HG03571 (cell line): ENCODE results near the gene RTP2.
"Not testable (repeated sequence)": the region's sequence is repeated elsewhere in the genome, so short reads cannot be mapped to it uniquely, and the experiment has no call there.

Experiments used
- ATAC-seq: cut with Tn5 transposase; IDR thresholded peaks from one replicate; pipeline ENCODE4 v1.9.1; 2021; ENCODE audit not compliant: unreplicated experiment

The RTP2 gene

DNA sequence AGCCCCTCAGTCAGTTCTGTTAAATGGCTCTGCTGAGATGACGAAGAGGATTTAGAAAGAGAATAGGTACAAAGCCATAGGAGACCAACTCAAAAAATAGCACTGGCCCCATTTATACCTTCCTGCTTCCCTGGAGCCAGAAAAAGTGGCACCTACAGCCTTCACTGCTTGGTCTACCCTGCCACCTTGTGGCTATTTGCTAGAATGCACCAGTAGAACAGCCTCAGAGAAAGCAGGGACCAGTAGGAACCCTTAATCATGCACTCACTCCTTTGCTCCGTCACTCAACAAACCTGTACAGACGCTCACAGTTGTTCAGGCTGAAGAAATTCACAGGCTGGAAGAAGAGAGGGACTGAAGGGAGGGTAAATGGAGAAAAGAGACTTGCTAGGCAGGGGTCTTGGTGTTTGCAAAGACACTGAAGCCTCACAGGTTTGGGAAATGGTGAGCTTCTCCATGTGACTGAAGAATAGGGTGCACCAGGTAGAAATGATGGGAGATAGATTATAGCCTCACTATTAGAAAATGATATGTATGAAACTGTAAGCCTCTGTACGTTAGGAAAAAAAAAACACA, 12.1 kb upstream of the RTP2 start:
- ATAC-seq: peak; percentile 81

DNA sequence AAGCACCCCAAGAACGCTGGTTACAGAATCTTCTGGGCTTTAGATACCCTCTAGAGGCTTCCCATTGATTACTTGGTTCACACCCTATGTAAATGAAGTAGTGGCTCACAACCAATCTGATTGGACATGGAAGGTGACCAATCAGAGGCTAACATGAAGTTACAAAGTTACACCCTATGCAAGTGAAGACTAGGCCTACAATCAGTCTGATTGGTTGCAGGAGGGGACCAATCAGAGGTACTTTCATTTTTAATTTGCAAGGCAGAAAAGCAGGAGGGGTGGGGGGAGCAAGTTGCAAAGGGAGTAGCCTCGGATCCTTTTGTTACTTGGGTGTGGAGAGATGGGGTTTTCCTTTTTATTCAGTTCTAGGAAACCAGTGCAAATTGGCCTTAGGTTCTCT, 11.1 kb upstream of the RTP2 start:
- ATAC-seq: no peak

DNA sequence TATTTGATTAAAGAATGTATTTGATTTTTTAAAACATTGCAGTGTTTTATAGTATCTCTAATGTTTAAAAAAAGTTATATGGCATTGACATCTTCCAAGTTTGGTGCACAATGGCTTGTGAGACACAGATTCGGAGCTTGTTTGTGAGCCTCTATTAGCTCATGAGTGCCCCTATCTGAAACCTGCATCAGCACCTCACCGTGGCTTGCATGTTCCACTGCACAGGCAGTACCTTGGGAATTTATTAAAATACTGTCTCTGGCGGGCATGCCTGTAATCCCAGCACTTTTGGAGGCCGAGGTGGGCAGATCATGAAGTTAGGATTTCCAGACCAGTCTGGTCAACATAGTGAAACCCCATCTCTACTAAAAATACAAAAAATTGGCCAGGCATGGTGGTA, 6.8 kb upstream of the RTP2 start:
- ATAC-seq: no peak

DNA sequence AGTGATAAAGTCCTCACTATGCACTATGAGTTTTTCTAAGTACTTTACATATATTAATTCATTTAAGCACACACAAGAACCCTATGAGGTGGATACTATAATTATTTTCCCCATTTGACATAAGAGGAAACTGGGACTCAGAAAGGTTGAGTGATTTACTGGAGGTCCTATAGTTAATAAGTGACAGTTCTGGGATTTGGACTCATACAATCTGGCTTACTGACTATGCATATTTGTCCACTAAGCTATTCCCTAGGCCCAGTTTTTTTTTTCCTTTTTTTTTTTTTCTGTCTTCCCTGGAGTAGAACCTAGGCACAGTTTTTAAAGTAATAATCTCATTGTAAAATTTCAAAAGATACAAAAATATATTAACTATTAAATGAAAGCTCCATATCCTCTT, 6.3 kb upstream of the RTP2 start:
- no peak for ATAC-seq

DNA sequence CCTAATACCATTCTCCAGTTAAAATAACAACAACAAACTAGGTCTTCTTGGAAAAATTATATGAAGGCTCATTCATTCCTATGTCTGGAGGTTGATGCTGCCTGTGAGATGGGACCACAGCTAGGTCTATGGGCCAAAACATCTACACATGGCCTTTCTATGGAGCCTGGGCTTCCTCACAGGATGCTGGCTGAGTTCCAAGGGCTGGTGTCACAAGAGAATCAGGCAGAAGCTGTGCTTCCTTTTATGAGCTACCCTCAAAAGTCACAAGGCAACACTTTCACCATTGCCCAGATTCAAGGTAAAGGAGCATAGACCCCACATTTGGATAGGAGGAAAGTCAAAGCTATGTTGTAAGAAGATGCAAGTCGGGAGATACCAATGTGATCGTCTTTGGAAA, 4.6 kb upstream of the RTP2 start:
- no peak for ATAC-seq

DNA sequence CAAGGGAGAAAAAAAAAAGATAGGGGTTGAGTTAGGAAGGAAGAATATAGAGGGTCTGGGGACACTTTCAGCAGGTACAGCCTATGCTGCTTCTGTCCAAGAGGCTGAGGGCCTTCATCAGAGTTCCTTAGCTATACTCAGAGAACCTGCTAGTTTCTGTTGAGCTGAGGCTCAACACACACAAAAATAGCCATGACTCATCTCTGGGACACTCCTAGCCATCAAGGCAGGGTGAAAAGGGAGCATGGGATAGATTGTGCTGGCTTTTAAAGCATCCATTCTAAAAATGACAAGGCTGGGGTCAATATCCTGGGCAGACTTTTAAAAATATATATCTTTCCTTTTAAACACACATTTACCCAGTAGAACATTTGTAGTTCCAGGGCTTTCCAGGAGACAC, 2.8 kb upstream of the RTP2 start:
- no peak for ATAC-seq

DNA sequence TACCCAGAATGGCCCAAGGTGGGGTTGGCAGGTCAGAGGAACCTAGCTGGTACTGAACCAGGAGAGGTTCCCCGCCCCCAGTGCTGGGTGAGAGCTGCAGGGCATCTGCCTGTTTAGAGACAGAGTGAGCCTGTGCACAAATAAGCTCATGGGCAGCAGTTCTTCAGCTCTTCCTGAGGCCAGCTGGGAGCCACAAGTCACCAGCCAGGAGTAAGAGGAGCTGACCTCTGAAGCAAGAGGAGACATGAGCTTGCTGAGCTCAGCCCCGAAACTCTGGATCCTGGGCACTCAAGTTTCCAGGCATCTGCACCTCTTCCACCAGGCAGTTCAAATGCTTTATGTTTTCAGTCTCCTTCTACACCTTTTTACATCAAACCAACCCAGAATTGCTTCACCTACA, 2.1 kb downstream of the RTP2 start:
- no peak for ATAC-seq

DNA sequence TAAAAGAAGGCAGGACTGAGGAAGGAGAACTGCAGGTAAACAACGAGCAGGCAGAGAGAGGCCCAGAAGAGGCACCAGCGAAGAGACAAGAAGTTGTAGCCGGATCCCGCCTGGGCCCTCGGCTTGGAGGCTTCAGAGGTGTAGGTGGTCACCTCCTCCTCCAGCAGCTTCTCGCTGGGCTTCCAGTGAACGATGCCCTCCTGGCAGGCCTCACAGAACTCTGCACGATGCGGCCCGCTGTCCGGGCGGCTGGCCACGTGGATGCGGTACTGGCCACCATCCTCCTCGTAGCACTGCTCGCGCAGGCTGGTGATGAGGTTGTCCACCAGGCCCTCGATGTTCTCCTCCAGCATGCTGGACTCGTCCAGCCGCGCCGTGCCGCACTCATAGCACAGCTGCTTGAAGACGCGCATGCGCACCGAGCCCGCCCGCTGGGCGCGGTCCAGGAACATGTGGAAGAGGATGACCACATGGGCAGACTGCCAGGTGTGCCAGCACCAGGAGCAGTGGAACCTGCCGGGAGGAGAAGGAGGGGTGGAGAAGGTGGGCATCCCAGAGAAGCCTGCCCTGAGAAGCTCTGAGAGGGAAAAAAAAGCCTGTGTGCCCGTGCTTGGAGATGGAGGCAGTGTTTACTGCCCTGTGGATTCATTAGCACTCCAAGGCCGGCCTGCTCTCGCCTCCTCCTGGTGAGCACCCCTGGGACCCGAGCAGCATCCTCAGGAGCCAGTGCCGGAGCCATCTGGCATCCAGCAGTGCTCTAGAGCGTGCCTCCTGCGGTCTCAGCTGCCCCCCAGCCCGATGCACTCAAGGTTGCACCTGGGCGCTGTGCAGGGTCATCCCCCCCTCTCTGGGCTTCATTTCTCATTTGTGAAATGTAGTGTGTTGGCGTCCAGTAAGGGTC, 3.6 kb downstream of the RTP2 start:
- no peak for ATAC-seq

DNA sequence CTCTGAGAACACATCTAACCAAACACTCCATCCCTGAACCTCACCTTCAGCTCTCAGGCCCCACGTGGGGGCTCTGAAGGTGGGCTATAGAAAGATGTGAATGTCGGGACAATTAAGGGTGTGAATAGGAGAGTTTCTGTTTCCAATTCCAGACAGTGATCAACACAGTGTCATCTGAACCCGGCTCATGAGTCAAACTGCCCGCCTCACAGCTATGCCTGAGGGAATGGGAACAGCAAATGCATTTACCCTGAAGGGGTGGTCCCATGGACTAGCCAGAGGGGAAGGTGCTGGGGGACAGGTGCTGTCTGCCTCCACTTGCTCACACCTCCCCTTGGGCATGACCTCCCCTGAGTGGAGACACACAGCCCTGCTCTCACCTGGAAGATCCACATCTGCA, 6.3 kb downstream of the RTP2 start:
- no peak for ATAC-seq

DNA sequence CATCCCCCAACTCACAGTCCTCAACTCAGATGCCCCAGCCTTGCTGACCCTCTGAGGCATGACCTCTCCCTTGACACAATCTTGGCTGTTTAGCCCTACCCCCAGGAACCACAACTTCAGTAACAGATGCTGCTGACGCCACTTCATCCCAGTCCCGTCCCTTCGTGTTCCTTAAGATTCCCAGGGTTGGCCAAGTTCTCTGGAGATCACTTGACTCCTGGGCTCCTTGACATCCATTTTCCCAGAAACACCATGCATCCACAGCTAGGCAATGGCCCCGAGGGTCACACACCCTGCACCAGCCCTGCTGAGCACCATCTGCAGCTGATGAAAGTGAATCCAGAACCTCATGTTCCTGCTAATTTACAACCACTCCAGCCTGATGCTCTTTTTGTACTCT, 6.9 kb downstream of the RTP2 start:
- ATAC-seq: no peak

DNA sequence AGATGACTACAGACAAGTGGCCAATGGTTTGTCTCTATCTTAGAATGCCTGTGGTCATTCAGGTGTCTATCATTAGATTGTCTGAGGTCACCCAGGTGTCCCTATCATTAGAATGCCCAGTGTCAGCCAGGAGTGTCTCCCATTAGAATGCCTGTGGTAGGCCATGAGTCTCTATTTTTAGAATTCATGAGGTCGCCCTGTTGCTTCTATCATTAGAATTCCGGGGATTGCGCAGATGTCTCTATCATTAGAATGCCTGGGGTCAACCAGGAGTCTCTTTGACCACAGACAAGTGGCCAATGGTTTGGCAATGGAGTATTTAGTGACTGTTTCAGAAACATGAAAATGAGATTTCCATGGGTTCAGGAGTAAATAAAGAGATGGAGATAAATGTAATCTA, 7.6 kb downstream of the RTP2 start:
- ATAC-seq: no peak

DNA sequence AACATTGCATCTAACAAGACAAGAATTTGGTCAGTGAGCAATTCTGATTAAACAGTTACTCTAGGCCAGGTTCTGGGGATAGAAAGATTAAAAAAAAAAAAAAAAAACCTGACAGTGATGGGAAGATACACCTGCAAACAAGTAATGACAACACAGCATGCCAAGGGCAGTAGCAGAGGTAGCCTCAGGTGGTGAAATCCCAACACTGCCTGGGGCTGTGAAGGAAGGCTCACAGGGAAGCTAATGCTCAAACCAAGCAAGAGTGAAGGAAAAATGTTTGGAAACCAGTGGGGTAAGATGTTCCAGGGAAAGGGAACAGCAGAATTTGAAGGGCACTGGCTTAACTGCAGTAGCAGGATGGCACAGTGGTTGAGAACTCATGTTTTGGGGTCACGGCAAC, 8.9 kb downstream of the RTP2 start:
- ATAC-seq: no peak

DNA sequence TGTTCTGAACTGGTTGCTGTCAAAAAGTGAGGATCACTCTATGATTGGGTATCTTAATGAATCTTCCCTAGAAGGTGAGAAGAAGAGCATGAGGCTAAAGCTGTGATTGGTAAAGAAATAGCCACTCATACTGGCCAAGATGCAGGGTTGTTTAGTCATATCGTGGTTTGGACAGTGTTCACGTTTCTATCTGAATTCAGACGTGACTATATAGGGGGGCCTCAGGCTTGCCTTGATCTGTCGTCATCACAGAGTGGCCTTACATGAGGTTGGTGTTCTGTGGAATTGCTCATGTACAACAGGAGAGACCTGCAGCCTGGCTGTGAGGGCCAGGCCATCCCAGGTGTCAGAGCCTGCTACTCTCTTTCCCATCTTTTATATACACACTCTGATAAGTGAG, 12.4 kb downstream of the RTP2 start:
- no peak for ATAC-seq

DNA sequence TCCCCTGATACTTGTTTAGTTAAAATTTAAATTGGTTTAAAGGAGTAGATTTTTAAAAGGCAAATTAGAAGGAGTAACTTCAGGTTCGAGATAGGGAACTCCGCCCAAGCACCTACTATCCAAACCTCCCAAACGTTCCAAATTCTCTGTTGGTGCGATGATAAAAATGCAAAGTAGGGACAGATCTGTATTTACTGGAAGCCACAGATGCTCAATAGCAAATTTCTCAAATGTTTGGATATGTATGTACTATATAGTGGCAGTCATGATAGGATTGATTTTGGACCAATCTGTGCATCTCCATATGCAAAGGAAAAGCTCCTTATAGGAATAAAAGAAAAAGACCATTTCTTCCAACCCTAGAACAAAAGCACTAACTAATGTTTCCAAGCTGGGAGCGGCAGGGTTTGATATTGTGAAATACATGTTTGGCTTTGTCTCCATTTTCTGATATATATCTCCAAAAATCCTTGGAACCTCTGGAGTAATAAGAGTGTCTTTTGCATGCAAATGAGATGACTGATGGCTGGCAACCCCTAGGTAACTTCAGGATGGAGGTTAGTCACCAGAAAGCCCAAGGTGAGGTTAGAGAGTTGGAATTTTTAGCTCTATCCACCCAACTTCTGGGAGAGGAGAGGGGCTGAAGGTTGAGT, 15.6 kb downstream of the RTP2 start:
- no peak for ATAC-seq

DNA sequence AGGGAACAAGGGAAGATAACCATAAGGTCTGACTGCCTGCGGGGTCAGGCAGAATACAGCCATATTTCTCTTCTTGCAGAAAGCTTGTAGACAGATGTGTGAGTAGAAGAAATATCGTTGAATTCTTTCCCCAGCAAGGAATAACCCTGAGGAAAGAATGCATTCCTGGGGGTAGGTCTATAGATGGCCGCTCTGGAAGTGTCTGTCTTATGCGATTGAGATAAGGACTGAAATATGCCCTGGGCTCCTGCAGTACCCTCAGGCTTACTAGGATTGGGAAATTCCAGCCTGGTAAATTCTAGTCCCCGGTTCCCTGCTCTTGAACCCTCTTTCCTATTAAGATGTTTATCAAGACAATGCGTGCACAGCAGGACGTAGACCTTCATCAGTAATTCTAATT, 16.4 kb downstream of the RTP2 start:
- no peak for ATAC-seq

DNA sequence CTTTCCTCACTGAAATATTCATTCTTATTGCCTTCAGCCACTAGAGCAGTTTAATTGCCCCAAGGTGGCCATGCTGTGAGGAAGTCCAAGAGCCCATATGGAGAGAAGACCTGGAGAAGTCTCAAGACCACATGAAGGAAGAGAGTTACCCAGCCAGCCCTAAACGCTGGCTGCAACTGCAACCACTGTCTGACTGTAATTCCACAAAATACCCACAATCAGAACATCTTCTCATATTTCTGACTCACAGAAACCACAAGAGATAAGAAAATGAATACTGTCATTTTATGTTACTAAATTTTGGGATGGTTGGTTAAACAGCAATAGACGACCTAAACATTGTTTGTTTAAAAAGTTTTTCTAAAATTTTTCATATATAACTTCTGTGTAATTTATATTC, 17.5 kb downstream of the RTP2 start:
- no peak for ATAC-seq

DNA sequence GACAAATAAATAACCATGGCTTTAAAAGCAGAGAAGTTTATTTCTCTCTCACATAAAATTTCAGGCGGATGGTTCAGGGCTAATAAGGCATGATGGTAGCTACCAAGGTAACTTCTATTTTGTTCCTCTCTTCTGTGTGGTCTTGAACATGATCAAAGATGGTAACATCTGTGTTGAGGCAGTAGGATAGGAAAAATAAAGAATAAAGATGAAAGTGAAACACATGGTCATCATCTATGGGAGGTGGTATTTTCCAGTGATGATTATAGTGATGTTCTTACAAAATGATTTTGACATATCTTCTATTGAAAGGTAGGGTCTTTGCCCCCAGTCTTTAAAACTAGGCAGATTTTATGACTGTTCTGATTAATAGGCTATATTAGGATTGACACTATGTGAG, 17.9 kb downstream of the RTP2 start:
- no peak for ATAC-seq

DNA sequence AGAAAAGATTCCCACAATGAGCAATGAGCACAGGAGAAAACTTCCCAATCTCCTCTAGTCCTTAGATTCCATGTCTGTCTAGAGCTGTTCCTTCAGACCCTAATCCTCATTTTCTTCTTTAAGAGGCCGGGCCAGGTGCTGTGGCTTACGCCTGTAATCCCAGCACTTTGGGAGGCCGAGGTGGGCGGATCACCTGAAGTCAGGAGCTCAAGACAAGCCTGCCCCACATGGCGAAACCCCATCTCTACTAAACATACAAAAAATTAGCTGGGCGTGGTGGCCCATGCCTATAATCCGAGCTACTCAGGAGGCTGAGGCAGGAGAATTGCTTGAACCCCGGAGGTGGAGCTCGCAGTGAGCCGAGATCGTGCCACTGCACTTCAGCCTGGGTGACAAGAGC, 20.6 kb downstream of the RTP2 start:
- not testable (repeated sequence) for ATAC-seq

DNA sequence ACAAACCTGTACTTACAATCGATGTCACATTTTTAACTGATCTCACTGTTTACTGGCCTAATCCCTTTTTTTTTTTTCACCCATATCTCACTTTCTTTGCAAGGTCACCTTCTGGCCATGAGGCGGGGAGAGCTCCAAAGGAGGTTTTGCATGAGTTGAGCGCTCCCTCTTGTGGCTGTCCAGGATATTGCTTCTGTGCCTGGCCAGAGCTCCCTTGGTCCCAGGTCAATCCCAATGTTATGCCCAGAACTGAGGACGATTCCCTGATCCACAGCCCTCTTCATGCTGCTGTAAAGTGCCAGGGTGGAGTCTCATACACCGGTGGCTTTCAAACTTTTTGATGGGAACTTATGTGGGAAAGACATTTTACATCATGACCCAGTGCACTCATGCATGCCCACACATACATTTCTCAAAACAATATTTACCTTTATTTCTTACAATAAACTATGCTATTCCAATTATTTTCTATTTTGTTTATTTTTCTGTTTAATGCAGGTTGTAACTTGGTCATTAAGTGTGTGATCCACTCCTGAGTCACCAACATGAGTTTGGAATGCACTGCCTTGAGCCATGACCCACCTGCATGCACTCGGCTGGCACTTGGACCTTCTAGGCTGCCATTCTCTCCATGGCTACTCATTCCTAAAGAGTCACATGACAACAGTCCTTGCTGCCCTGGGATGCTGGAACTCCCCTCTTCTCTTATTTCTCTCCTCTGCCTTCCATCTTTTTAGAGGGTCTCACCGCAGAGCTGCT, 22.5 kb downstream of the RTP2 start:
- peak; percentile 78 for ATAC-seq

DNA sequence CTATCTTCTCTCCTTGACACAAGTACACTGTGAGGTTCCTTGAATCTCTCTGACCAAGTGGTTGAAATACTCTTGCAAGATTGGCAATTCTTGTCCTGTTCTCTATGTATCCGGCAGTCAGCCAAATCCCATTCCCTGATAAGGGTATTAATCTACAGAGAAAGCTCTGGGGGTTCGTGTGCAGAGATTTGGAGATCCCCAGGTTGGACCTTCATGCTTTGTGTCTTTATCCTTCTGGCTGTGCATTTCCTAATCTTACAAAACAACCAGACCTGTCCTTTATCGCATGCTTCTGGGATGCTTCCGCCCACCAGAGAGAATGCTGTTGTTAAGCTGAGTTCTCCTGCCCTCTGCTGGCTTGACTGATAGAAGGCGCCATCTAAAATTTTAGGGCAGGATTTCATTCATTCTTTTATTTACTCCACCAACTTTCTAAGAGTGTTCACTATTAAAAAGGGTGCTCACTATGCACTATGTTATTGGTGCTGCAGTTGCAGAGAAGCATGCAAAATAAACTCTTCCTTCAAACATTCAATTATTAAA, 23.6 kb downstream of the RTP2 start:
- ATAC-seq: no peak

DNA sequence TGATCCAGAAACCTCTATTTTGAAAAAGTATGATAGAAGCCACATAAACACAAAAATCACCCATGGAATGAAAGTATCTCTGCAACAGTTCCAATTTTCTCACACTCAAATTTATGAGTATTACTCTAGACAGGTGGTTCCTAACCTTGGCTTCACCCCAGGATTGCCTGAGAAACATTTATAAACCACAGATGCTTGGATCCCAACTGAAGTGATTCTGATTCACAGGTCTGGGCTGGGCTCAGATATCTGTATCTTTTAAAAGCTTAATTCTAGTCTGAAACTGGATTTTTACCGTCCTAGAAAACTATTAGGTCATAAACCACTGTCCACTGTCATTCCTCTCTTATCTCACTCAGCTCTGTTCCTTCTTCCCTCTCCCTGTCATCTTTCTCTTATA, 24.8 kb downstream of the RTP2 start:
- ATAC-seq: no peak
